Adipocyte (in vitro differentiated cells): ENCODE measurements around the gene SMO.
"Not testable (repeated sequence)": the region's sequence is repeated elsewhere in the genome, so short reads cannot be mapped to it uniquely, and the experiment has no call there.

Source experiments
- DNase-seq: peaks from one replicate; pipeline ENCODE4 v3.0.0-alpha.2; 2015; ENCODE audit warnings: low read depth
- H3K27me3 ChIP-seq: replicated peaks from 2 replicates; pipeline ENCODE4 v1.7.0; 2013; ENCODE audit warnings: mild to moderate bottlenecking, low read length, moderate library complexity; ENCODE audit not compliant: control insufficient read depth, insufficient read depth
- H3K36me3 ChIP-seq: 2 replicates; pipeline ENCODE4 v1.7.0; 2013; ENCODE audit warnings: low read length, mild to moderate bottlenecking, moderate library complexity; ENCODE audit not compliant: control insufficient read depth, insufficient read depth, severe bottlenecking
- H3K4me1 ChIP-seq: 2 replicates; pipeline ENCODE4 v1.7.0; 2013; ENCODE audit warnings: mild to moderate bottlenecking, low read length, moderate library complexity; ENCODE audit not compliant: control insufficient read depth, insufficient read depth
- H3K4me3 ChIP-seq: 2 replicates; pipeline ENCODE4 v1.7.0; 2013; ENCODE audit warnings: mild to moderate bottlenecking, low read length, moderate library complexity
- H3K9ac ChIP-seq: 2 replicates; pipeline ENCODE4 v1.7.0; 2013; ENCODE audit warnings: mild to moderate bottlenecking, low read length, moderate library complexity
- H3K9me3 ChIP-seq: 2 replicates; pipeline ENCODE4 v1.7.0; 2013; ENCODE audit warnings: mild to moderate bottlenecking, low read length, moderate library complexity; ENCODE audit not compliant: control insufficient read depth

Gene SMO

GRCh38 chr7:129212596-129212995, 24.2 kb downstream of the SMO start:
- Histone ChIP-seq H3K9ac (no peak overlapping the region), H3K9me3 (no peaks in the 10 kb centered on the region), H3K4me1 (no peaks in the 10 kb centered on the region), H3K27me3 (peaks cover 31% of the 10 kb centered on the region), H3K4me3 (no peak overlapping the region), H3K36me3 (no peaks in the 10 kb centered on the region)
- DNase-seq, result no peak

- no peak overlapping the region for H3K9ac ChIP-seq
- no peaks in the 10 kb centered on the region for H3K36me3 ChIP-seq
- H3K9me3 ChIP-seq, result no peaks in the 10 kb centered on the region
- peaks cover 32% of the 10 kb centered on the region for H3K27me3 ChIP-seq
- no peak for DNase-seq
- no peak overlapping the region for H3K4me3 ChIP-seq
- no peaks in the 10 kb centered on the region for H3K4me1 ChIP-seq
Observed at GRCh38 chr7:129213828-129214227, 25.4 kb downstream of the SMO start.

GRCh38 chr7:129215691-129216090, 27.3 kb downstream of the SMO start:
- not testable (repeated sequence) for H3K9ac ChIP-seq, H3K36me3 ChIP-seq, DNase-seq, H3K4me1 ChIP-seq, H3K4me3 ChIP-seq, H3K9me3 ChIP-seq
- peaks cover 18% of the 10 kb centered on the region for H3K27me3 ChIP-seq

- not testable (repeated sequence) for DNase-seq, H3K9me3 ChIP-seq, H3K4me3 ChIP-seq, H3K9ac ChIP-seq, H3K36me3 ChIP-seq, H3K4me1 ChIP-seq
- peaks cover 13% of the 10 kb centered on the region for H3K27me3 ChIP-seq
Observed at GRCh38 chr7:129216101-129216715, 27.8 kb downstream of the SMO start.

GRCh38 chr7:129216821-129217416, 28.5 kb downstream of the SMO start:
- not testable (repeated sequence) for H3K4me3 ChIP-seq, H3K9ac ChIP-seq, H3K36me3 ChIP-seq, H3K4me1 ChIP-seq, DNase-seq, H3K9me3 ChIP-seq
- H3K27me3 ChIP-seq, result peaks cover 12% of the 10 kb centered on the region

GRCh38 chr7:129218514-129219062, 30.2 kb downstream of the SMO start:
- Histone ChIP-seq H3K9ac (no peak overlapping the region), H3K4me3 (no peak overlapping the region), H3K36me3 (no peaks in the 10 kb centered on the region), H3K27me3 (peaks cover 6% of the 10 kb centered on the region), H3K4me1 (no peaks in the 10 kb centered on the region), H3K9me3 (no peaks in the 10 kb centered on the region)
- DNase-seq, result peak; percentile 95

- DNase-seq, H3K4me1 ChIP-seq, H3K9me3 ChIP-seq, H3K36me3 ChIP-seq, H3K9ac ChIP-seq, H3K27me3 ChIP-seq, H3K4me3 ChIP-seq: not testable (repeated sequence)
Observed at GRCh38 chr7:129219166-129219565, 30.7 kb downstream of the SMO start.

GRCh38 chr7:129222064-129222463, 33.6 kb downstream of the SMO start:
- Histone ChIP-seq H3K4me3 (no peak overlapping the region), H3K27me3 (peaks cover 6% of the 10 kb centered on the region), H3K9ac (no peak overlapping the region), H3K9me3 (no peaks in the 10 kb centered on the region), H3K36me3 (no peaks in the 10 kb centered on the region), H3K4me1 (peaks cover 18% of the 10 kb centered on the region)
- DNase-seq, result no peak

- peak; percentile 99 for DNase-seq
Observed at GRCh38 chr7:129224251-129225205, 36.1 kb downstream of the SMO start, which contains the start of gene AHCYL2. Gene AHCYL2, plus strand, starts transcription at chr7:129225030.

GRCh38 chr7:129225206-129225930, 36.9 kb downstream of the SMO start:
- DNase-seq, result peak; percentile 75
- peak overlapping the region; percentile 91 for H3K4me3 ChIP-seq
- no peaks in the 10 kb centered on the region for H3K27me3 ChIP-seq

More at GRCh38 chr7:129224251-129225205, 36.1 kb downstream of the SMO start, which contains the start of gene AHCYL2:
- no peaks in the 10 kb centered on the region for H3K36me3 ChIP-seq
- no peaks in the 10 kb centered on the region for H3K9me3 ChIP-seq
- H3K27me3 ChIP-seq, result no peaks in the 10 kb centered on the region
- H3K4me1 ChIP-seq, result peaks cover 18% of the 10 kb centered on the region
- H3K9ac ChIP-seq, result peak within 1 kb of the TSS; percentile 97
- peak within 1 kb of the TSS; percentile 96 for H3K4me3 ChIP-seq

More at GRCh38 chr7:129225206-129225930, 36.9 kb downstream of the SMO start:
- Histone ChIP-seq H3K36me3 (no peaks in the 10 kb centered on the region), H3K4me1 (peaks cover 18% of the 10 kb centered on the region), H3K9me3 (no peaks in the 10 kb centered on the region), H3K9ac (peak overlapping the region; percentile 79)
